ENCODE results near the gene THG1L.
A peak's percentile ranks its signal among the peaks of the same experiment; 100 is the strongest.
"Not testable (repeated sequence)": the region's sequence is repeated elsewhere in the genome, so short reads cannot be mapped to it uniquely, and the experiment has no call there.

The THG1L gene

GRCh38 chr5:157731272-157732129 is at the start of gene THG1L:
Gene THG1L (plus strand): TSS chr5:157731420. CDS start chr5:157731441, 21 bp downstream.
- peak; percentile 89 for DNase-seq

- DNase-seq, result no peak
Measured at GRCh38 chr5:157682257-157682656, 49.0 kb upstream of the THG1L start.

- DNase-seq, result not testable (repeated sequence)
Measured at GRCh38 chr5:157686276-157687197, 44.7 kb upstream of the THG1L start.

DNA sequence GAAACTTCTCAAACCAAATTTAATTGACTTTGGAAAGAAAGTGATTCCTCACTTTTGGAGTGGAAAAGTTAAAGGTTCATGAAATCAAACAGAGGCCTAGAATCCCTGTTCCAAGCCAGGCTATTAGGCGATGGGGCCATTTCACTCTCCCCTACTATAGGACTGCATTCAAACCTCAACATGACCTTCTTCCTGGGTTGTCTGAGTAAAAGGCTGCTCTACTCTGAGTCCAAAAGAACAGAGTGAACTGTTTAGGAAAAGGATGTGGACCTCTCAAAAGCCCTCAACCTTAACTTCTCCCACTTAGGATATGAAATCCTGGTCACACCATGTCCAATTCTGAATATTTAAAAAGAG is 44.0 kb upstream of the THG1L start:
- DNase-seq, result no peak

DNA sequence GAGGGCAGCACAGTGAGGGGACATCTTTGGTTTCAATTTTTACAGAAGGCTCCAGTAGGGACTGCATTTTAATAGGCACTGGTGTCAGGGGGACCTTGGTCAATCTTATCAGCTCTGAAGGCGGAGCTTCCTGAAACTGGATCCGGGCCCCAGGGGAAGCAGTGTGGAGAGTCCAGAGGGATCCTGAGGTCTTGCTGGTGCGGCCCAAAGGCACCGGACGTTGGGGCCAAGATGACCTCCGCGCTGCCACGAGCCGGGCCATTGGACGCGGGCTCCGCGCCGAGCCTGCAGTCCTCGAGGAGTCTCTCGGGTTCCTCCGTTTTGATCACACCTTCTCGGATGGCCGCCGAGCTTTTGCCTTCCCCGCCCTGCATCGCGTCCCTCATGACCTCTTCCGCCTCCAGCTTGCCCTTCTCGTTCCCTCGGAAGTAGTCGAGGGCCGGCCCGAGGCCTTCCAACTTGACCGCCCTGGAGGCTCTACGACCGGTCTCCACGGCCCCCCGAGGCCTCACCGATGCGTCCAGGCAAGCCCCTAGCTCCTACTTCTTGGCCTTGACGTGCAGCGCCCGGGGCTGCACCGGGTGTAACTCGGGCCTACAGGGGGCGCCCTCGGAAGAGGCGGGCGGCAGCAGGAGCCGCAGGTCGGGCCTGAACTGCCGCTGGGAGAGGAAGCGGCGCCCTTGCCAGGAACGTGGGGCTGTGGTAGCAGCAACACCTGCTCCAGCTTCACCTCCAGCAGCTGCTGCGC is 41.1 kb upstream of the THG1L start:
- no peak for DNase-seq

DNA sequence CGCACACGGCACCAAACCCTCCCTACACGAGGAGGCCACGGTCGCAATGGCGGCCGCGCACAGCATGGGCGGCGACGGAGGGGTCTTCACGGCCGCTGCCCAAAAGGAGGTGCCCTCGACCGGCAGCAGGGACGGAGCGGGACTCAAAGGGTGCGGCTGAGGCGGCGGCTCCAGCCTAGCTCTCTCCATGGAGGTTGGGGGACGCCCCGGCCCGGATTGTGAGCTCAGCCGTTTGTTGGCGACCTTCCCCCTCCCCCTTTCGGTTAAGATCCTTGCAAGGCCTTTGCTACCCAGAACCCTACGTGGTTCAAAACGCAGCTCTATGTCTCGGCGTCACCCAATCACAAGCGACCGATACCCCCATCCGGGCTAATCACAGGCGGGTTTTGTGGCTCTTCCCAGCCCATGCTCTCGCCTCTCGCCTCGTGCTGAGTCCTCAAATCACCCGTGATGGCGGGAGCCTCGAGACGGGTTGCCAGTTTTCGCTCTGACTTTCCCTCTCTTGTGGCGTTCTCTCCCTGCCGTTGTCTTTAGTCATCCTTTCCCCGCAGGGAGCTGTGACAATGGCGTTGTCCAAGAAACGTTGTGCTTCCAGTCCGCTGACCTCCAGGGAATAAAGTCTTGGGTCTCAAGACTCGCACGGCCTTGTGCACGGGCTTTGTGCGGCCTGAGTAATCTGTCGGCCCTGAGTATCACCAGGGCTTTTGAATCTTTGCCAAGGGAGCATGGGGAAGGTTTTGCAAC is 40.4 kb upstream of the THG1L start:
- DNase-seq, result no peak

- DNase-seq, result not testable (repeated sequence)
Measured at GRCh38 chr5:157693816-157694215, 37.4 kb upstream of the THG1L start.

DNA sequence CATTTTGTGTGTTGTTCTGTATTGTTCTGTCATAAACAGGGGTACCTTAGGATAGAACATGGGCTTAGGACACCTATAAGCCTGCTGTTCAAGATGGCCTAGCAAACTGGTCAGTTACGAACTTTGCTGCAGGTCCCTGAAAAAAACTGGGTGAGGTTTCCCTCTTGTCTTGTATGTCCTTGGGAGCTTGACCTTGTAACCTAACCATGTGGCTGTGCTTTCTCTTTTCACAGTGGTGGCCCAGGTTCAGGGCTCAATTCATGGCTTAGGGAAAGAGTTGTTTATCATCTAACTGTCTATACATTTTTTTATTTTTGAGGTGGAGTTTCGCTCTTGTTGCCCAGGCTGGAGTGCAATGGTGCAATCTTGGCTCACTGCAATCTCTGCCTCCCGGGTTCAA is 35.1 kb upstream of the THG1L start:
- DNase-seq, result not testable (repeated sequence)

- not testable (repeated sequence) for DNase-seq
Measured at GRCh38 chr5:157698674-157699073, 32.5 kb upstream of the THG1L start.

- no peak for DNase-seq
Measured at GRCh38 chr5:157703736-157704135, 27.5 kb upstream of the THG1L start.

- no peak for DNase-seq
Measured at GRCh38 chr5:157708866-157709265, 22.4 kb upstream of the THG1L start.

DNA sequence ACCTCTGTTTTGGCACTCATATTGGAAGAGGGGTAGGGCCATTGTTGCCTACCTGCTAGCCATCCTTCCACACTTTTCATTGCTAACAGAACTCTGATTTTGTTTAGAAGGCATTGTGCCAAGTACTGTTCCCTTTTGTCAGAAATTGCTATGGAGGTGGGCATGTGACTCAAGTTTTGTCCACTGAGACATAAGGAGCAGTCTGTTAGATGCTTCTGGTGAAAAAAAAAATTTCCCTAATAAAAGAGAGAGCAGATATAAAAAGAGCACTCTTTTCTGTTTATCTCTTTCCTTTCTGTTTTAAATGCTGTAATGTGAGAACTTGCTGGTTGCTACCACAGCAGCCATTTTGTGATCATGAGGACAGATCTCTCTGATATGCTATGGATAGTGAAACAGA is 21.9 kb upstream of the THG1L start:
- no peak for DNase-seq

- DNase-seq, result no peak
Measured at GRCh38 chr5:157710431-157710830, 20.8 kb upstream of the THG1L start.

- DNase-seq, result no peak
Measured at GRCh38 chr5:157710882-157711281, 20.3 kb upstream of the THG1L start.

GRCh38 chr5:157713830-157714595 is 17.2 kb upstream of the THG1L start:
- no peak for DNase-seq

DNA sequence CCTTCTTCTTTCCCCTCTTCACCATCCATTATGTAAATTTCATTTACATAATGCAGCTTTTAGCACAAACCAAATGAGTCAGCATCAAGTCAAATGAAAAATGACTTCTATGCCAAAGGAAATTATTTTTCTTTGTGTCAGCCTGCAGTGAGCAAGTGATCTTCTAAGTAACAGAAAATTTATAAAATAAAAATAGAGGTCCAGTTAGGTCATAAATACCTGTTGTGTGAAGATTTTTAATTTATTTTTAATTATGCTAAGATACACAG is 16.7 kb upstream of the THG1L start:
- no peak for DNase-seq

DNA sequence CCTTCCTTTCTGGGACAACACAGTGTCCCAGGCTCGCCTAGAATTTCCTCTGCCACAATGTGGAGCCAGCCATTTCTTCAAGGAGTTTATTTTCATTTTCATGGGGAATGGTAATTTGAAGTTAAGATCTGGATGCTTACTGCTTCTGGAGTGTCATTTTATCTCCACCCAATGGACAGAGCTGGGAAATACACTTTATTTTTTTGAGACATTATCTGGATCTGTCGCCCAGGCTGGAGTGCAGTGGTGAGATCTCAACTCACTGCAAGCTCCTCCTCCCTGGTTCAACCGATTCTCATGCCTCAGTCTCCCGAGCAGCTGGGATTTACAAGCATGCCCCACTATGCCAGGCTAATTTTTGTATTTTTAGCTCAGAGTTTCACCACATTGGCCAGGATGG is 12.7 kb upstream of the THG1L start:
- DNase-seq, result no peak

DNA sequence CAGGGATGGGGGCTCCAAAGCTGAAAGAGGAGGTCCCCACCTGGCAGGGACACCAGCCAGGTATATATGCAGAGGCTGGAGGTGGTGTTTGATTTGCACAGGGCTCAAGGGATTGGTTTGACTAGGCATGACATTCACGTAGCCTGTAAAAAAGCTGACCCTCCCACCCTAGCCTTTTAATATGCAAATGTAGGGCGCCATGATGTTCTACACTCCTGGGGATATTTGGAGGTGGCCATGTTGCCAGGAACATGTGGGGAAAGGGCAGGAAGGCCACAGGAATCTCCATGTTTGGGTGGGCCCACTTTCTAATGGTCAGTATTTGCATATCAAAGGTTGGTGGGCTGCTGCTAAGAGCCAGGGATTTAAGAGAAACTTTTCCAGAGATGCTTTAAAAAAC is 12.0 kb upstream of the THG1L start:
- no peak for DNase-seq

DNA sequence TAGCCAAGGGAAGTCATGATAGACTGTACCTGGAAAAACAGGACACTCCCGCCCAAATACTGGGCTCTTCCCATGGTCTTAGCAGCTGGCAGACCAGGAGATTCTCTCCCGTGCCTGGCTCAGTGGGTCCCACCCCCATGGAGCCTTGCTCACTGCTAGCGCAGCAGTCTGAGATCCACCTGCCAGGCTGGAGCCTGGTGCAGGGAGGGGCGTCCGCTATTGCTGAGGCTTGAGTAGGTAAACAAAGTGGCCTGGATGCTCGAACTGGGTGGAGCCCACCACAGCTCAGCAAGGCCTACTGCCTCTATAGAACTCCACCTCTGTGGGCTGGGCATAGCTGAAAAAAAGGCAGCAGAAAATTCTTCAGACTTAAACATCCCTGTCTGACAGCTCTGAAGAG is 10.1 kb upstream of the THG1L start:
- no peak for DNase-seq

- DNase-seq, result not testable (repeated sequence)
Measured at GRCh38 chr5:157722895-157723294, 8.3 kb upstream of the THG1L start.

DNA sequence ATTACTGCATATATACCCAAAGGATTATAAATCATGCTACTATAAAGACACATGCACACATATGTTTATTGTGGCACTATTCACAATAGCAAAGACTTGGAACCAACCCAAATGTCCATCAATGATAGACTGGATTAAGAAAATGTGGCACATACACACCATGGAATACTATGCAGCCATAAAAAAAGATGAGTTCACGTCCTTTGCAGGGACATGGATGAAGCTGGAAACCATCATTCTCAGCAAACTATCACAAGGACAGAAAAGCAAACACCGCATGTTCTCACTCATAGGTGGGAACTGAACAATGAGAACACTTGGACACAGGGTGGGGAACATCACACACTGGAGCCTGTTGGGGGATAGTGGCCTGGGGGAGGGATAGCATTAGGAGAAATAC is 4.6 kb upstream of the THG1L start:
- DNase-seq, result not testable (repeated sequence)

- not testable (repeated sequence) for DNase-seq
Measured at GRCh38 chr5:157727858-157728257, 3.4 kb upstream of the THG1L start.
